Measurements from ENCODE around the gene ANAPC1. TPM values are rescaled to one million over a fixed set of nuclear protein-coding genes. Genes with fewer than 3 reads are reported as not detected.

ANAPC1 gene
- total and polyA plus RNA-seq, 9 of the 15 experiments (the other 6 are each of a cell fraction or from before 2014, with no cell fraction given), result 14.0 to 126 (median 78.2) TPM

- TF ChIP-seq LCOR (CRISPR knock-in tag; IDR thresholded peaks at IDR 0.05) (peak; percentile 58; the same call in 1 of the 2 replicates), CHAMP1 (IDR thresholded peaks at IDR 0.05) (no peak), MCM7 (IDR thresholded peaks at IDR 0.05) (no peak), FOXO4 (CRISPR knock-in tag; IDR thresholded peaks at IDR 0.05) (no peak), MEF2A (IDR thresholded peaks at IDR 0.05; ENCODE audit: control insufficient read depth, low read depth, low read length) (no peak), NR2F6 (CRISPR knock-in tag; IDR thresholded peaks at IDR 0.05) (no peak), MLLT1 (IDR thresholded peaks at IDR 0.05) (no peak), HINFP (tag; conservative IDR thresholded peaks at IDR 0.05; ENCODE audit: low read depth) (no peak), ZBTB34 (CRISPR knock-in tag; IDR thresholded peaks at IDR 0.05) (no peak), DMBX1 (CRISPR knock-in tag; IDR thresholded peaks at IDR 0.05; ENCODE audit: borderline replicate concordance) (no peak), POU5F1 (IDR thresholded peaks at IDR 0.05; ENCODE audit: borderline replicate concordance, low read depth, low read length, partially characterized antibody) (no peak), ZBTB43 (CRISPR knock-in tag; IDR thresholded peaks at IDR 0.05) (no peak), HMGN3 (IDR thresholded peaks at IDR 0.05; ENCODE audit: borderline replicate concordance, extremely low read depth, insufficient read length, low read depth, low read length) (peak; percentile 34), ASH1L (IDR thresholded peaks at IDR 0.05; ENCODE audit: borderline replicate concordance, low read depth, partially characterized antibody) (no peak), ZNF644 (tag; IDR thresholded peaks at IDR 0.05; ENCODE audit: low read depth) (no peak), HNRNPLL (IDR thresholded peaks at IDR 0.05; ENCODE audit: low read depth, low read length, poor library complexity, severe bottlenecking) (no peak), GATAD2A (IDR thresholded peaks at IDR 0.05) (no peak)
Observed at GRCh38 chr2:111897924-111898702, 14.1 kb upstream of the ANAPC1 start, which contains the start of gene MERTK (continued).

All from K562 (cell line).